ENCODE results near the gene EBLN2.

- TF ChIP-seq CTCF (IDR thresholded peaks at IDR 0.05) (no peak), ZFX (IDR thresholded peaks at IDR 0.05; ENCODE audit: borderline replicate concordance) (no peak)
Measured at GRCh38 chr3:73029321-73029796, 32.1 kb upstream of the EBLN2 start.

Data from 22Rv1 (cell line).